K562 (cell line): ENCODE measurements around the gene C16orf89.

Source experiments
- CBFB ChIP-seq: sonication (generic); formaldehyde crosslinking; IDR thresholded peaks from 2 replicates; pipeline ENCODE4 v1.4.0; 2020; ENCODE audit warnings: mild to moderate bottlenecking, missing genetic modification reagents
- DNMT1 ChIP-seq: fragments of 450-650 bp; IDR thresholded peaks from 2 replicates; pipeline ENCODE4 v1.6.1; 2016; ENCODE audit warnings: antibody characterized with exemption, mild to moderate bottlenecking
- HDGF ChIP-seq: fragments of 450-650 bp; IDR thresholded peaks from 2 replicates; pipeline ENCODE4 v1.6.1; 2016
- LCOR ChIP-seq: sonication (generic); formaldehyde crosslinking; IDR thresholded peaks from 2 replicates; pipeline ENCODE4 v1.8.0; 2022; ENCODE audit warnings: mild to moderate bottlenecking, missing genetic modification reagents
- YY1 ChIP-seq, 3 experiments: IDR thresholded peaks; 2 replicates each; pipeline ENCODE4 v1.6.1; 2011; ENCODE audit warnings: low read length in 2 of 3, mild to moderate bottlenecking in 2 of 3, moderate library complexity in 2 of 3, borderline replicate concordance in 1 of 3, control low read depth in 1 of 3, low read depth in 1 of 3; ENCODE audit not compliant: insufficient read depth in 3 of 3, insufficient replicate concordance in 2 of 3, control insufficient read depth in 1 of 3, insufficient read length in 1 of 3; ENCODE audit errors: extremely low read depth in 1 of 3
- ZNF318 ChIP-seq, 2 experiments: fragments of 450-650 bp; IDR thresholded peaks; 2 replicates each; pipeline ENCODE4 v1.6.1; 2016; ENCODE audit warnings: mild to moderate bottlenecking in 2 of 2, borderline replicate concordance in 1 of 2, low read depth in 1 of 2, moderate library complexity in 1 of 2

DNA sequence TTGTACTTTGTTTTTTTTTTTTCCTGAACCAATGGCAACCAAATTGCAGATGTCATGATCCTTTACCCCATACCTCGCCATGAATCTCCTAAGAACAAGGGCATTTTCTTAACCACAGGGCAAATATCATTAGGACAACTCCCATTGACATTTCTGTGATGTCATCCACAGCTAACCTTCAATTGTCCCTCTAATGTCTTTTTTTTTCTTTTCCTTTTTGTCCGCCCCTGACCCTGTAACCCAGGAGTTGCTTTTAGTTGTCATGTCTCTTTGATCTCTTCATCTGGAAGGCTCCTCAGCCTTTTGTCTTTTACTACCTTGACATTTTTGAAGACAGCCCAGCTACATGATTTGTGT is 31.6 kb downstream of the C16orf89 start:
- TF ChIP-seq DNMT1 (no peak), LCOR (CRISPR knock-in tag) (no peak), ZNF318 (IDR thresholded peaks at IDR 0.05; ENCODE audit: borderline replicate concordance in 1 of 2, low read depth in 1 of 2) (no peak), YY1 (IDR thresholded peaks at IDR 0.05; ENCODE audit: borderline replicate concordance in 1 of 3, control insufficient read depth in 1 of 3, extremely low read depth in 1 of 3, insufficient read depth in 3 of 3, insufficient read length in 1 of 3, insufficient replicate concordance in 2 of 3, low read depth in 1 of 3, low read length in 2 of 3) (no peak), HDGF (no peak), CBFB (CRISPR knock-in tag) (no peak)
